Esophagus muscularis mucosa (tissue), 4 donors: ENCODE results near the gene LITAF. TPM values are rescaled to one million over a fixed set of nuclear protein-coding genes. Genes with fewer than 3 reads are reported as not detected.
A peak's percentile ranks its signal among the peaks of the same experiment; 100 is the strongest.

Experiments used
- DNase-seq: peaks from one replicate; pipeline ENCODE4 v3.0.0-alpha.2; 2017; ENCODE audit errors: extremely low spot score
- H3K27ac ChIP-seq, 4 donors: fragments of 200-600 bp; sonication (generic); replicated peaks in 1 of 4; 1 replicate in 3 of 4; 2 replicates in 1 of 4; pipeline ENCODE4 v1.5.1; 2016 to 2019; ENCODE audit warnings: mild to moderate bottlenecking in 1 of 4
- H3K27me3 ChIP-seq, 4 donors: fragments of 200-600 bp; sonication (generic); one replicate each; pipeline versions ENCODE4 v1.5.1 to v1.6.0; 2016 to 2019
- H3K36me3 ChIP-seq, 4 donors: fragments of 200-600 bp; sonication (generic); one replicate each; pipeline ENCODE4 v1.5.1; 2016 to 2019
- H3K4me1 ChIP-seq, 4 donors: fragments of 200-600 bp; sonication (generic); one replicate each; pipeline ENCODE4 v1.5.1; 2016 to 2019
- H3K4me3 ChIP-seq, 4 donors: fragments of 200-600 bp; sonication (generic); 1 replicate in 2 of 4; 2 replicates in 2 of 4; pipeline ENCODE4 v1.5.1; 2016 to 2019; ENCODE audit warnings: mild to moderate bottlenecking in 4 of 4, moderate library complexity in 1 of 4
- H3K9me3 ChIP-seq, 4 donors: fragments of 200-600 bp; sonication (generic); 1 replicate in 3 of 4; 2 replicates in 1 of 4; pipeline ENCODE4 v1.5.1; 2016 to 2019
- EP300 ChIP-seq: sonication (generic); formaldehyde crosslinking; IDR thresholded peaks from one replicate; pipeline ENCODE4 v1.6.1; 2017; ENCODE audit warnings: antibody characterized with exemption
- POLR2A ChIP-seq: fragments of 450-650 bp; IDR thresholded peaks from one replicate; pipeline ENCODE4 v1.6.1; 2017; ENCODE audit warnings: antibody characterized with exemption, moderate library complexity, mild to moderate bottlenecking, low read depth
- POLR2AphosphoS5 ChIP-seq, 2 donors: sonication (generic); formaldehyde crosslinking; IDR thresholded peaks; one replicate each; pipeline ENCODE4 v1.6.1; 2017; ENCODE audit warnings: antibody characterized with exemption in 2 of 2
- WGBS: methylation state at CpG from one replicate; pipeline ENCODE4 v1.1.5; 2018; 5-methylcytosine and 5-hydroxymethylcytosine counted together
- intact Hi-C: fragments of 100-400 bp; cut with DNase I; formaldehyde crosslinking; loops from one replicate; pipeline ENCODE4 v1.15.1; 2023
- total RNA-seq, 4 donors: library from RNA; depleted of rRNA; stranded (reverse); fragments of >200 nt; gene quantifications; one replicate each; pipeline versions ENCODE4 v1.1.0 to v1.2.1, GENCODE V29; 2016
- TF ChIP-seq, protein P1 (sequence below), 3 experiments: fragments of 200-600 bp in 2 of 3; fragments of 450-650 bp in 1 of 3; sonication (generic) in 2 of 3; IDR thresholded peaks; one replicate each; pipeline ENCODE4 v1.5.1; 2017 to 2019; ENCODE audit warnings: antibody characterized with exemption in 3 of 3, mild to moderate bottlenecking in 2 of 3, moderate library complexity in 1 of 3

The LITAF gene
- total RNA-seq, 4 donors from 2014 or later: 28.7 to 88.3 (median 36.8) TPM

DNA sequence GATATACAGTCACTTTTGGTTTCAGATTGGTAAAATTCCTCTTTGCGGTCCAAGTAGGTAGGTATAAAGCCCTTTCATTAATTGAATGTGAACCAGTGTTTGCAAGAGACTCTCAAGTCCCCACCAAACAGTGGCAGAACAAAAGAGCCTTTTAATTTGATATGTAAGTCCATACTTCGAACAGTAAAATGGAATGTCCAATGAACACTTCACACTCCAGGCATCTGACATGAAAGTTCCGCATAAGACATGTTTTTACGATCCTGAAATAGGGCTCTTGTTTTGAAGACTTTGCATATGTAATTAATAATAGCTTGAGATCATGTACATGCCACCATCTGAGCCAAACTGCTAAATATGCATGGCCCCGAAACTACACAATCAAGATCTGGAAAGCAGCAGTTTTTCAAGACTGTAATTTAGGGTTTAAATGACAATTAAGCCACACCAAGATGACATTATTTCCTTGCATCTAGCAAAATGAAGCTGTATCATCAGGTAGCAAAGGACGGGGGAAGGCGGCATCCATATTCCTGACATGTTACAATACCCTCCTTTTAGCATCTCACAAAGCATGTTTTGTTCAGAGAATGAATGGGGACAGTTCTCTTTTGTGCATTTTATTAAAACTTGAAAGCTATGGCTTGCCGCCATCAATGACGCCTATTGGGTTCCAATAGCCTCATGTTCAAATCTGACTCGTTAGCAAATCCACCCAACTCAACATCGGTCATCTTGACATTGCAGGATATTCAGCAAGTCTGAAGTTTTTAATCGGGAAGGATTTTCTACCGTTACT, 39.4 kb downstream of the LITAF start:
- TF ChIP-seq POLR2A: no peak
- no peak for TF ChIP-seq EP300
- TF ChIP-seq, protein P1, sequence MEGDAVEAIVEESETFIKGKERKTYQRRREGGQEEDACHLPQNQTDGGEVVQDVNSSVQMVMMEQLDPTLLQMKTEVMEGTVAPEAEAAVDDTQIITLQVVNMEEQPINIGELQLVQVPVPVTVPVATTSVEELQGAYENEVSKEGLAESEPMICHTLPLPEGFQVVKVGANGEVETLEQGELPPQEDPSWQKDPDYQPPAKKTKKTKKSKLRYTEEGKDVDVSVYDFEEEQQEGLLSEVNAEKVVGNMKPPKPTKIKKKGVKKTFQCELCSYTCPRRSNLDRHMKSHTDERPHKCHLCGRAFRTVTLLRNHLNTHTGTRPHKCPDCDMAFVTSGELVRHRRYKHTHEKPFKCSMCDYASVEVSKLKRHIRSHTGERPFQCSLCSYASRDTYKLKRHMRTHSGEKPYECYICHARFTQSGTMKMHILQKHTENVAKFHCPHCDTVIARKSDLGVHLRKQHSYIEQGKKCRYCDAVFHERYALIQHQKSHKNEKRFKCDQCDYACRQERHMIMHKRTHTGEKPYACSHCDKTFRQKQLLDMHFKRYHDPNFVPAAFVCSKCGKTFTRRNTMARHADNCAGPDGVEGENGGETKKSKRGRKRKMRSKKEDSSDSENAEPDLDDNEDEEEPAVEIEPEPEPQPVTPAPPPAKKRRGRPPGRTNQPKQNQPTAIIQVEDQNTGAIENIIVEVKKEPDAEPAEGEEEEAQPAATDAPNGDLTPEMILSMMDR (IDR thresholded peaks at IDR 0.05): no peak
- no peak for TF ChIP-seq POLR2AphosphoS5 (IDR thresholded peaks at IDR 0.05)
- peaks cover 0 to 7% (median 0%) of the 10 kb centered on the region in 4 donors for H3K9me3 ChIP-seq
- H3K36me3 ChIP-seq: peaks cover 0 to 43% (median 34%) of the 10 kb centered on the region in 4 donors
- H3K27me3 ChIP-seq: no peaks in the 10 kb centered on the region
- intact Hi-C loops: no loop called here
- peaks cover 0 to 30% (median 10%) of the 10 kb centered on the region in 4 donors for H3K4me1 ChIP-seq
- DNase-seq: no peak
- no peak overlapping the region for H3K4me3 ChIP-seq
- peak overlapping the region; percentile 62 to 74 (median 70) for H3K27ac ChIP-seq
- WGBS: 84% methylated on average over 13 of the region's 13 CpGs

DNA sequence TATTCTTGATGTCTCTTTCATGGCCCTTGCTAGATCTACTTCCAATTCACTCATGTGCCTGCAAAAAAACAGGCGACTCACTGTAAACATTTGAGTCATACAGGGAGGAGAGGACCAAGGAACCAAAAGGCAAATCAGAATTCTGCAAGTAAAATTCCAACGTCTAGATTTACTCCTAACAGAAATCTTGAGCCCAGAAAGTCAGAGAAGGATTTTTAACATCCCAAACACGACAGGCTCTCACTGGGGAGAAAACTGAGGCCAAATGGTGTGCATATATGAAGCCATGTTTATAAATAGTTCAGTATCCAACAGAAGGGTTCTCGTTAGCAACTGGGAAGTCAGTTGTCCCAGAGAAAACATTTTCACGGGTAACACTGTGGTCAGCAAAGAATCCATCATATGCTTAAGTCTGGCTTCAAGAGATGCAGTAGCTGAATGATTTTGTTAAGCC, 40.1 kb downstream of the LITAF start:
- Histone ChIP-seq H3K9me3 (peaks cover 0 to 7% (median 0%) of the 10 kb centered on the region in 4 donors), H3K4me1 (peaks cover 0 to 23% (median 10%) of the 10 kb centered on the region in 4 donors), H3K4me3 (no peak overlapping the region), H3K36me3 (peaks cover 0 to 36% (median 30%) of the 10 kb centered on the region in 4 donors), H3K27ac (peak overlapping the region; percentile 62 to 74 (median 70)), H3K27me3 (no peaks in the 10 kb centered on the region)
- TF ChIP-seq, protein P1 (IDR thresholded peaks at IDR 0.05): no peak
- TF ChIP-seq POLR2AphosphoS5 (IDR thresholded peaks at IDR 0.05): no peak
- TF ChIP-seq EP300: no peak
- no peak for TF ChIP-seq POLR2A
- intact Hi-C loops: no loop called here
- no peak for DNase-seq
- 48% methylated on average over 5 of the region's 5 CpGs for WGBS

DNA sequence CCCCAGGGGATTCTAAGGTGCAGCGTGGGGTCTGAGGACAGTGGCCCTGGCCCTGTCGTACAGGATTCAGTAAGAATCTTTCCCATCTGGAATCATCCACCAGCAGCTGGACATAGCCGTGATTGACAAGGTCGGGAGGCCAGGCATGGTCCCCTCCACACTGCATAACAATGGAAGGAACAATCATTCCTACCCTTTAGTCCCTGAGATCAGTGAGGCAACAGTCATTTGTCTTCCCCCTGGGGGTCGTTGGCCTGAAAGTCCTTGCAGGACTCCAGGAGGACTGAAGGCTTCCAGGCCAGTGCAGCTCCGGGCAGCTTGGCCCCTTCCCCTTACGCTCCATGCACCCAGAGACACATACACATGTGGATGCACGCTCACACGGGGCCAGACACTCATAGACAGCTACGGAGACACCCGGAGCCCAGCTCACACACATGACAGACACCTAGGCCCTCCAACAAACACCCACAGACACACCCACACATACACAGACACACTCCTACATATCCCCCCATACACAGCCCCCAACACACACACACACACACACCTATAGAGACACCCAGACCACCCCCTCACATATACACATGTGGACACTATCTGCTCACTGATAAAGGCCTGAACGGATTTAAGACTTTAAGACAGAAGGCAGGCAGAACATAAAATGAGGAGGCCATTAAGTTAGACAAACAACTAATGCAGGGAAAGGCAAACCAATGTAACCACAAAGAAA, 42.9 kb downstream of the LITAF start:
- no peak overlapping the region for H3K27ac ChIP-seq
- H3K4me3 ChIP-seq: no peak overlapping the region
- no peaks in the 10 kb centered on the region for H3K27me3 ChIP-seq
- TF ChIP-seq, protein P1 (IDR thresholded peaks at IDR 0.05): no peak
- no peak for TF ChIP-seq EP300
- TF ChIP-seq POLR2A: no peak
- TF ChIP-seq POLR2AphosphoS5 (IDR thresholded peaks at IDR 0.05): no peak
- peaks cover 0 to 9% (median 6%) of the 10 kb centered on the region in 4 donors for H3K36me3 ChIP-seq
- no peak for DNase-seq
- intact Hi-C loops: no loop called here
- peaks cover 0 to 13% (median 10%) of the 10 kb centered on the region in 4 donors for H3K4me1 ChIP-seq
- no peaks in the 10 kb centered on the region for H3K9me3 ChIP-seq
- 73% methylated on average over 12 of the region's 12 CpGs for WGBS

DNA sequence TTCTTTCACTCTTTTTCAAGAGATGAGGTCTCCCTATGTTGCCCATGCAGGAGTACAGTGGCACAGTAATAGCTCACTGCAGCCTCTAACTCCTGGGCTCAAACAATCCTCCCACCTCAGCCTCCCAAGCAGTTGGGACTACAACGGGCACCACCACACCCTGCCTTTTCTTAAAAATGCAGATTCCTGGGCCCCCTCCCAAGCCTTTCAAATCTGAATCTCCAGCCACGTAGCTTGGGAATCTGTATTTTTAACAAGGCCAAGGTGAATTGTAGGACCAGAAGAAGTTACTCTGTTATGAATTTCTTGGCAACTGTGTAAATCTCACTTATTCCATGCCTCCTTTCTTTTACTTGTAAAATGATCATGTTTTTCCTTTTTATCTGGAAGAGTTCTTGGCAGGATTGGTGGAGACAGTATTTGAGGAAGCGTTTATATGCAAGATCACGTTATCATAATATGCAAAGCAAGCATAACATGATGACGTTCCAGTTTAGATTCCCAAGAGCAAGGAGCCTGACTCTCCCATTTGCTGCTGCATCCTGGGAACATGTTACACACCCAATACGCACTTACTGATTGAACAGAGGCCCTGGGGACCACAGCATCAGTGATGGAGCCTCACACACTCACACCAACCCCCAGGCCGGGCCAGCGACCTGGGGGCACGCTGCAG, 44.5 kb downstream of the LITAF start:
- WGBS: 62% methylated on average over 9 of the region's 9 CpGs
- DNase-seq: no peak
- no peaks in the 10 kb centered on the region for H3K36me3 ChIP-seq
- TF ChIP-seq, protein P1 (IDR thresholded peaks at IDR 0.05): no peak
- TF ChIP-seq POLR2AphosphoS5 (IDR thresholded peaks at IDR 0.05) (no peak), EP300 (no peak), POLR2A (no peak)
- intact Hi-C loops: no loop called here
- no peak overlapping the region for H3K4me3 ChIP-seq
- H3K27me3 ChIP-seq: no peaks in the 10 kb centered on the region
- H3K4me1 ChIP-seq: peaks cover 0 to 12% (median 10%) of the 10 kb centered on the region in 4 donors
- H3K9me3 ChIP-seq: no peaks in the 10 kb centered on the region
- H3K27ac ChIP-seq: no peak overlapping the region
